SK-N-SH treated with all-trans-retinoic acid at 6 μM for 48 hours (cell line): ENCODE results near the gene NPRL2.

Source experiments
- ATAC-seq: fragments of 200-7000 bp; cut with Tn5 transposase; 3 replicates; pipeline ENCODE4 v1.9.1; 2020; ENCODE audit warnings: mild to moderate bottlenecking, moderate library complexity
- BACH2 ChIP-seq: fragments of 250-450 bp; sonication (Bioruptor Pico); IDR thresholded peaks from 2 replicates; pipeline ENCODE4 v1.9.0; 2021; ENCODE audit warnings: mild to moderate bottlenecking, borderline replicate concordance
- CREB5 ChIP-seq: fragments of 250-450 bp; sonication (Bioruptor Pico); IDR thresholded peaks from 2 replicates; pipeline ENCODE4 v1.5.1; 2020; ENCODE audit warnings: low read depth, mild to moderate bottlenecking, moderate library complexity
- CSDC2 ChIP-seq: fragments of 250-450 bp; sonication (Bioruptor Pico); IDR thresholded peaks from 2 replicates; pipeline ENCODE4 v1.5.0; 2020; ENCODE audit warnings: mild to moderate bottlenecking, moderate library complexity
- ESRRG ChIP-seq: fragments of 250-450 bp; sonication (Bioruptor Pico); IDR thresholded peaks from 2 replicates; pipeline ENCODE4 v1.6.1; 2021; ENCODE audit warnings: mild to moderate bottlenecking
- ISL1 ChIP-seq: fragments of 250-450 bp; sonication (Bioruptor Pico); IDR thresholded peaks from 2 replicates; pipeline ENCODE4 v2.1.2; 2022; ENCODE audit warnings: mild to moderate bottlenecking, moderate library complexity
- OSR1 ChIP-seq: fragments of 250-450 bp; sonication (Bioruptor Pico); IDR thresholded peaks from 2 replicates; pipeline ENCODE4 v1.8.0; 2022; ENCODE audit warnings: moderate library complexity, mild to moderate bottlenecking, inconsistent platforms
- POU6F1 ChIP-seq: fragments of 250-450 bp; sonication (Bioruptor Pico); IDR thresholded peaks from 2 replicates; pipeline ENCODE4 v1.8.0; 2021; ENCODE audit warnings: low read depth, mild to moderate bottlenecking, moderate library complexity, borderline replicate concordance
- PPARA ChIP-seq: fragments of 250-450 bp; sonication (Bioruptor Pico); IDR thresholded peaks from 2 replicates; pipeline ENCODE4 v1.5.0; 2020; ENCODE audit warnings: mild to moderate bottlenecking, borderline replicate concordance
- RARB ChIP-seq: fragments of 250-450 bp; sonication (Bioruptor Pico); IDR thresholded peaks from 2 replicates; pipeline ENCODE4 v1.8.0; 2021; ENCODE audit warnings: mild to moderate bottlenecking, moderate library complexity
- SNAI2 ChIP-seq: fragments of 250-450 bp; sonication (Bioruptor Pico); IDR thresholded peaks from 2 replicates; pipeline ENCODE4 v1.5.0; 2020; ENCODE audit warnings: mild to moderate bottlenecking, moderate library complexity
- TOX ChIP-seq: fragments of 250-450 bp; sonication (Bioruptor Pico); IDR thresholded peaks from 2 replicates; pipeline ENCODE4 v1.8.0; 2021; ENCODE audit warnings: mild to moderate bottlenecking, moderate library complexity, borderline replicate concordance
- ZC3H10 ChIP-seq: fragments of 250-450 bp; sonication (Bioruptor Pico); IDR thresholded peaks from 2 replicates; pipeline ENCODE4 v1.5.1; 2021; ENCODE audit warnings: mild to moderate bottlenecking, moderate library complexity
- ZFP3 ChIP-seq: fragments of 250-450 bp; sonication (Bioruptor Pico); IDR thresholded peaks from 2 replicates; pipeline ENCODE4 v1.5.0; 2020; ENCODE audit warnings: mild to moderate bottlenecking, moderate library complexity
- ZFP30 ChIP-seq: fragments of 450-650 bp; formaldehyde crosslinking; IDR thresholded peaks from 2 replicates; pipeline ENCODE4 v1.5.0; 2022; ENCODE audit warnings: mild to moderate bottlenecking, moderate library complexity
- ZNF565 ChIP-seq: fragments of 450-650 bp; formaldehyde crosslinking; conservative IDR thresholded peaks from 2 replicates; pipeline ENCODE4 v1.5.0; 2020; ENCODE audit warnings: low read depth, mild to moderate bottlenecking, moderate library complexity
- ZNF70 ChIP-seq: fragments of 450-650 bp; formaldehyde crosslinking; IDR thresholded peaks from 2 replicates; pipeline ENCODE4 v1.5.0; 2020; ENCODE audit warnings: mild to moderate bottlenecking, moderate library complexity
- ZNF8 ChIP-seq: fragments of 450-650 bp; formaldehyde crosslinking; IDR thresholded peaks from 2 replicates; pipeline ENCODE4 v1.5.0; 2020; ENCODE audit warnings: mild to moderate bottlenecking, moderate library complexity
- TF ChIP-seq, protein P1 (sequence below): fragments of 250-450 bp; sonication (Bioruptor Pico); IDR thresholded peaks from 2 replicates; pipeline ENCODE4 v1.5.1; 2021; ENCODE audit warnings: mild to moderate bottlenecking, moderate library complexity
- TF ChIP-seq, protein P2 (sequence below): fragments of 250-450 bp; sonication (Bioruptor Pico); IDR thresholded peaks from 2 replicates; pipeline ENCODE4 v1.8.0; 2020; ENCODE audit warnings: mild to moderate bottlenecking, moderate library complexity, borderline replicate concordance

Gene NPRL2

GRCh38 chr3:50319181-50319893 lies 31.2 kb downstream of the NPRL2 start (continued):
- TF ChIP-seq ESRRG (CRISPR knock-in tag) (no peak), TOX (CRISPR knock-in tag) (no peak), ZC3H10 (no peak), ZNF8 (no peak), ZNF70 (CRISPR knock-in tag) (no peak), CREB5 (CRISPR knock-in tag) (no peak), OSR1 (CRISPR knock-in tag) (no peak)

- no peak for ATAC-seq
These were observed 32.0 kb downstream of the NPRL2 start for GRCh38 chr3:50318615-50319014.

DNA sequence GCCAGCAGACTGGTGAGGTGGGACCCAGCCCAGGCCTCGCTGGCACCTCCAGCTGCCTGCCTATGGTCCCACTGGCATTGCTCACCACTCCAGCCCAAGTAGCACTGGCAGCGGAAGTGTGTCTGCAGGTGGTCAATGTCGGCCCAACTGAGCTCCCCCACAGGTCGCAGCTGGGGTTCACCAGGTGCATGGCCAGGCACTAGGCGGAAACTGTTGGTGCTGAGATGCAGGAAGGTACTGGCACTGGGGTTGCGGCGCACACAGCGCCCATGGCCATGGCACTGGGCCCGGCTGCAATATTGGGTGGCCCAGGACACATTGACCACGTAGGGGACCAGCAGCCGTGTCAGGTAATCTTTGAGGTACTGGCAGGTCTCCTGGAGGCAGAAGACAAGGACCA lies 32.4 kb downstream of the NPRL2 start:
- ATAC-seq: no peak
- TF ChIP-seq BACH2 (CRISPR knock-in tag) (no peak), ZFP3 (CRISPR knock-in tag) (no peak), ZNF70 (CRISPR knock-in tag) (no peak), ZFP30 (CRISPR knock-in tag) (no peak), OSR1 (CRISPR knock-in tag) (no peak), ZNF565 (CRISPR knock-in tag) (no peak), SNAI2 (CRISPR knock-in tag) (no peak), ZC3H10 (no peak), TOX (CRISPR knock-in tag) (no peak), CSDC2 (CRISPR knock-in tag) (no peak)
- TF ChIP-seq, protein P1, sequence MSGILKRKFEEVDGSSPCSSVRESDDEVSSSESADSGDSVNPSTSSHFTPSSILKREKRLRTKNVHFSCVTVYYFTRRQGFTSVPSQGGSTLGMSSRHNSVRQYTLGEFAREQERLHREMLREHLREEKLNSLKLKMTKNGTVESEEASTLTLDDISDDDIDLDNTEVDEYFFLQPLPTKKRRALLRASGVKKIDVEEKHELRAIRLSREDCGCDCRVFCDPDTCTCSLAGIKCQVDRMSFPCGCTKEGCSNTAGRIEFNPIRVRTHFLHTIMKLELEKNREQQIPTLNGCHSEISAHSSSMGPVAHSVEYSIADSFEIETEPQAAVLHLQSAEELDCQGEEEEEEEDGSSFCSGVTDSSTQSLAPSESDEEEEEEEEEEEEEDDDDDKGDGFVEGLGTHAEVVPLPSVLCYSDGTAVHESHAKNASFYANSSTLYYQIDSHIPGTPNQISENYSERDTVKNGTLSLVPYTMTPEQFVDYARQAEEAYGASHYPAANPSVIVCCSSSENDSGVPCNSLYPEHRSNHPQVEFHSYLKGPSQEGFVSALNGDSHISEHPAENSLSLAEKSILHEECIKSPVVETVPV (CRISPR knock-in tag): no peak
- TF ChIP-seq, protein P2, sequence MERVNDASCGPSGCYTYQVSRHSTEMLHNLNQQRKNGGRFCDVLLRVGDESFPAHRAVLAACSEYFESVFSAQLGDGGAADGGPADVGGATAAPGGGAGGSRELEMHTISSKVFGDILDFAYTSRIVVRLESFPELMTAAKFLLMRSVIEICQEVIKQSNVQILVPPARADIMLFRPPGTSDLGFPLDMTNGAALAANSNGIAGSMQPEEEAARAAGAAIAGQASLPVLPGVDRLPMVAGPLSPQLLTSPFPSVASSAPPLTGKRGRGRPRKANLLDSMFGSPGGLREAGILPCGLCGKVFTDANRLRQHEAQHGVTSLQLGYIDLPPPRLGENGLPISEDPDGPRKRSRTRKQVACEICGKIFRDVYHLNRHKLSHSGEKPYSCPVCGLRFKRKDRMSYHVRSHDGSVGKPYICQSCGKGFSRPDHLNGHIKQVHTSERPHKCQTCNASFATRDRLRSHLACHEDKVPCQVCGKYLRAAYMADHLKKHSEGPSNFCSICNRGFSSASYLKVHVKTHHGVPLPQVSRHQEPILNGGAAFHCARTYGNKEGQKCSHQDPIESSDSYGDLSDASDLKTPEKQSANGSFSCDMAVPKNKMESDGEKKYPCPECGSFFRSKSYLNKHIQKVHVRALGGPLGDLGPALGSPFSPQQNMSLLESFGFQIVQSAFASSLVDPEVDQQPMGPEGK (CRISPR knock-in tag): no peak

More at GRCh38 chr3:50318615-50319014, 32.0 kb downstream of the NPRL2 start:
- no peak for TF ChIP-seq ISL1 (CRISPR knock-in tag)
- TF ChIP-seq CREB5 (CRISPR knock-in tag): no peak
- TF ChIP-seq CSDC2 (CRISPR knock-in tag): no peak
- no peak for TF ChIP-seq OSR1 (CRISPR knock-in tag)
- TF ChIP-seq ZC3H10: no peak
- TF ChIP-seq ZNF565 (CRISPR knock-in tag): no peak
- TF ChIP-seq POU6F1: no peak
- TF ChIP-seq, protein P2 (CRISPR knock-in tag): no peak
- no peak for TF ChIP-seq ZFP30 (CRISPR knock-in tag)
- no peak for TF ChIP-seq RARB
- no peak for TF ChIP-seq ZNF70 (CRISPR knock-in tag)
- TF ChIP-seq PPARA (CRISPR knock-in tag): no peak
